Measurements from ENCODE around the gene MINDY3. TPM values are rescaled to one million over a fixed set of nuclear protein-coding genes. Genes with fewer than 3 reads are reported as not detected.

The MINDY3 gene
- total RNA-seq, 4 donors from 2014 or later, result 19.6 to 38.6 (median 24.2) TPM

DNA sequence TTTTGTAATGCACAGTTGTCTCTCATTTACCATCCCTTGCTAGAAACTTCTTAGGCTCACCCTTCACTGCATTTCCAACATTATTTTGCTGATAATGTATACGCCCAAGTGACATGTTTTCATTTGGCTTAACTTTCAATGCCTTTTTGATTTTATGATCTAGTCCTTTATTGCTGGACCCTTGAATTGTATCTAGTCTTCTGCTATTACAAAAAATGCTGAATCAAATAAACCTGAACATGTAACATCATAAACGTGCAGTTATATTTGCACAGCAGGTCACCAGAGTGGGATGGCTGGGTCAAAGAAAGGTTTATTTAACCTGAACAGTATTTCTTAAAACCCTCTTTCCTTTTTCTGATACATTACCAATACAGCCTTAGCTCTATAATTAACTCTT is 63.0 kb downstream of the MINDY3 start:
- ATAC-seq (ENCODE audit: low FRiP score) (no peak), DNase-seq (ENCODE audit: low spot score) (no peak)
- TF ChIP-seq, protein P1, sequence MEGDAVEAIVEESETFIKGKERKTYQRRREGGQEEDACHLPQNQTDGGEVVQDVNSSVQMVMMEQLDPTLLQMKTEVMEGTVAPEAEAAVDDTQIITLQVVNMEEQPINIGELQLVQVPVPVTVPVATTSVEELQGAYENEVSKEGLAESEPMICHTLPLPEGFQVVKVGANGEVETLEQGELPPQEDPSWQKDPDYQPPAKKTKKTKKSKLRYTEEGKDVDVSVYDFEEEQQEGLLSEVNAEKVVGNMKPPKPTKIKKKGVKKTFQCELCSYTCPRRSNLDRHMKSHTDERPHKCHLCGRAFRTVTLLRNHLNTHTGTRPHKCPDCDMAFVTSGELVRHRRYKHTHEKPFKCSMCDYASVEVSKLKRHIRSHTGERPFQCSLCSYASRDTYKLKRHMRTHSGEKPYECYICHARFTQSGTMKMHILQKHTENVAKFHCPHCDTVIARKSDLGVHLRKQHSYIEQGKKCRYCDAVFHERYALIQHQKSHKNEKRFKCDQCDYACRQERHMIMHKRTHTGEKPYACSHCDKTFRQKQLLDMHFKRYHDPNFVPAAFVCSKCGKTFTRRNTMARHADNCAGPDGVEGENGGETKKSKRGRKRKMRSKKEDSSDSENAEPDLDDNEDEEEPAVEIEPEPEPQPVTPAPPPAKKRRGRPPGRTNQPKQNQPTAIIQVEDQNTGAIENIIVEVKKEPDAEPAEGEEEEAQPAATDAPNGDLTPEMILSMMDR (IDR thresholded peaks at IDR 0.05), result no peak

DNA sequence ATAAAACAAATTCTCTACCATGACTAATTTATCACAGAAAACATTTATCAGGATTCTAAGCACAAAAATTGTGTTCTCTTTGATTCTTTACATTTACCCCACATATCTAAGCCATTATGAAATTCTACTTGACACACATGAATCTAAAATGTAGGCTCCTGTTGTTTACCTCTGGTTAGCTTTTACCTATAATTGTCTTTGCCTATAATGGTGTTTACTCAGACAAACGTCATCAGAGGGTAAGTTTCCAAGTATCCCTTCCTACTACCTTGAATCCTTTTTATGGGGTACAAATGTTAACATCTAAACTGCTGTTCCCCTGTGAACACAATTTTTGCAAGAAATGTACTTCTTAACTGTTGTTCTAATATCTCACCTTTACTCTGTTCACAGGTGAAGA is 63.5 kb downstream of the MINDY3 start:
- TF ChIP-seq, protein P1 (IDR thresholded peaks at IDR 0.05), result no peak
- DNase-seq (ENCODE audit: low spot score) (no peak), ATAC-seq (ENCODE audit: low FRiP score) (no peak)

DNA sequence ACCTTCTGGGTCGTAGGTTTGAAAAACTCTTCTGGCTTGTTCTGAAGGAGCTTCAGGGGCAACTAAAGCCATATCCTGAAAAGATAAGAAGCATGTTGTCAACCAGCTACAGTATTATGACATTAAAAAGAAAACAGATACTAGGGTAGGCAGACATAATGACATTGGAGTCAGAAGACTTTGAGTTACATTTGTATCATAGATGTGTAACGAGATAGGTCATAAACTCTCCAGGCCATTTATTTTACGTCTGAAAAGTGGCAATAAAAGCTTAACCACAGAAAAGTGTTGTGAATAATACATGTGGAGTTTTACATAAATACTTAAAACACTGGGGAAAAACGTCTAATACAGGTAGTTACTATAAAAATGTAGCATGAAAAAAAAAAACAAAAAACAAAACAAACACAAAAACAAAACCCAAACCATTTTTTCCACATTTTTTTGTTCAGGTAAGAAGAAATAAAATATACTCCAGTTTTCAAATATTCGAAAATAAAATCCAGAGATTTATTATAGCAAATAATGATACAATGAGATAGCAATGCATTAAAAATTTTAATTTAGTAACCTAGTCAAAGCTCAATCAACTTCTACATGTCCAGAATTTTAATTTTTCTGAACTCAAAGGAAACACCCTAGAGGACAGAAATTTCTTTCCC is 64.1 kb downstream of the MINDY3 start:
- DNase-seq (ENCODE audit: low spot score), result no peak
- no peak for ATAC-seq (ENCODE audit: low FRiP score)
- TF ChIP-seq, protein P1 (IDR thresholded peaks at IDR 0.05), result no peak

GRCh38 chr10:15795036-15795792 is 65.1 kb downstream of the MINDY3 start:
- no peak for ATAC-seq (ENCODE audit: low FRiP score)
- TF ChIP-seq, protein P1 (IDR thresholded peaks at IDR 0.05), result no peak

DNA sequence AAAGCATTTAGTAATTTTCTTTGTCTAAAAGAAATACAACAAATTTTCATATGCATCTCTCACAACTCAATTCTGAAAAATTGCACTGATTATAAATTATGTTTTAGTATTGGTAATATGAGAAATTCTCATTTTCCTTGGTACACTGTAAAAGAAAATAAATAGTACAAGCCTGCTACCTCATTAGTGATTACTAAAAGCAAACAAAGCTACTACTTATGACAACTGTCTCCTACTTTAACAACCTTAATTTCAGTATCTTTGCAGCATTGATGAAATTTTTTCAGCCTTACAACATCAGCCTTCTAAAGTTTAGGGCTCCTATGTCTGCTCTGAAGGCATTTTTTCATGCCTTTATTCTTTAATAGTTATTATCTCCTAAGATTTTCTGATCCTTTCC is 65.7 kb downstream of the MINDY3 start:
- TF ChIP-seq, protein P1 (IDR thresholded peaks at IDR 0.05), result no peak
- ATAC-seq (ENCODE audit: low FRiP score) (no peak), DNase-seq (ENCODE audit: low spot score) (no peak)

More at GRCh38 chr10:15795036-15795792, 65.1 kb downstream of the MINDY3 start:
- DNase-seq (ENCODE audit: low spot score), result no peak

- TF ChIP-seq, protein P1 (IDR thresholded peaks at IDR 0.05), result no peak
- no peak for ATAC-seq (ENCODE audit: low FRiP score)
- no peak for DNase-seq (ENCODE audit: low spot score)
Observed at GRCh38 chr10:15793664-15794063, 66.6 kb downstream of the MINDY3 start.

DNA sequence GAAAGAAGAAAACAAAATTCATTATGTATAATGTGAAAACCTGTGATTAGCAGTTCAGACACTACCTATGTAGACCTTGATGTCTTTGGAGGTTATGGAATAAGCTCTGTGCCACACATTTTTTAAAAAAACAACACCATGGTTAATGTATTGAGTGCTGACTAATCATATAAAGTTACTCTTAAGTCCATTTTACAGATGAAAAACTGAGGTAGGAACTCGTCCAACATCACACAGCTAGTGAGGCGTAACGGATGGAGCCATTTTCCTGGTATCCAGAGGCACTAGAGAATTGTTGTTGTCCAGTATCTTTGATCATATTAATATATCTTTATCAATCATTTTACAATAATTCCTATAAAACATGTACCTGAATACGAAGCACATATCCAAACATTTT is 67.5 kb downstream of the MINDY3 start:
- DNase-seq (ENCODE audit: low spot score) (no peak), ATAC-seq (ENCODE audit: low FRiP score) (no peak)
- TF ChIP-seq, protein P1 (IDR thresholded peaks at IDR 0.05), result no peak
